ENCODE data around the gene GNL3.
"Not testable (repeated sequence)": the region's sequence is repeated elsewhere in the genome, so short reads cannot be mapped to it uniquely, and the experiment has no call there.

Gene GNL3

GRCh38 chr3:52721002-52721729, 35.3 kb downstream of the GNL3 start:
- no peak for DNase-seq (ENCODE audit: low spot score)

GRCh38 chr3:52721730-52722008, 35.8 kb downstream of the GNL3 start:
- DNase-seq (ENCODE audit: low spot score) = no peak

- no peak for DNase-seq (ENCODE audit: low spot score)
Observed at GRCh38 chr3:52722491-52722890, 36.7 kb downstream of the GNL3 start.

- DNase-seq (ENCODE audit: low spot score) = no peak
Observed at GRCh38 chr3:52723935-52724334, 38.1 kb downstream of the GNL3 start.

GRCh38 chr3:52724511-52724910, 38.7 kb downstream of the GNL3 start:
- DNase-seq (ENCODE audit: low spot score) = no peak

- DNase-seq (ENCODE audit: low spot score) = not testable (repeated sequence)
Observed at GRCh38 chr3:52728753-52729152, 42.9 kb downstream of the GNL3 start.

GRCh38 chr3:52730681-52731080, 44.8 kb downstream of the GNL3 start:
- DNase-seq (ENCODE audit: low spot score) = no peak

- no peak for DNase-seq (ENCODE audit: low spot score)
Observed at GRCh38 chr3:52731590-52731989, 45.8 kb downstream of the GNL3 start.

- no peak for DNase-seq (ENCODE audit: low spot score)
Observed at GRCh38 chr3:52733256-52733891, 47.5 kb downstream of the GNL3 start.

GRCh38 chr3:52739730-52740129, 53.9 kb downstream of the GNL3 start:
- no peak for DNase-seq (ENCODE audit: low spot score)

GRCh38 chr3:52742418-52743041, 56.7 kb downstream of the GNL3 start:
- no peak for DNase-seq (ENCODE audit: low spot score)

- no peak for DNase-seq (ENCODE audit: low spot score)
Observed at GRCh38 chr3:52743152-52743551, 57.3 kb downstream of the GNL3 start.

- DNase-seq (ENCODE audit: low spot score) = no peak
Observed at GRCh38 chr3:52743721-52744120, 57.9 kb downstream of the GNL3 start.

Data from ecto neural progenitor cell (in vitro differentiated cells).